Measurements from ENCODE around the gene B2M. TPM values are rescaled to one million over a fixed set of nuclear protein-coding genes. Genes with fewer than 3 reads are reported as not detected.

B2M gene
- total and polyA plus RNA-seq, 2 of the 8 experiments (the other 6 are each of a cell fraction or from before 2014, with no cell fraction given) = 78.9 to 907 TPM

DNA sequence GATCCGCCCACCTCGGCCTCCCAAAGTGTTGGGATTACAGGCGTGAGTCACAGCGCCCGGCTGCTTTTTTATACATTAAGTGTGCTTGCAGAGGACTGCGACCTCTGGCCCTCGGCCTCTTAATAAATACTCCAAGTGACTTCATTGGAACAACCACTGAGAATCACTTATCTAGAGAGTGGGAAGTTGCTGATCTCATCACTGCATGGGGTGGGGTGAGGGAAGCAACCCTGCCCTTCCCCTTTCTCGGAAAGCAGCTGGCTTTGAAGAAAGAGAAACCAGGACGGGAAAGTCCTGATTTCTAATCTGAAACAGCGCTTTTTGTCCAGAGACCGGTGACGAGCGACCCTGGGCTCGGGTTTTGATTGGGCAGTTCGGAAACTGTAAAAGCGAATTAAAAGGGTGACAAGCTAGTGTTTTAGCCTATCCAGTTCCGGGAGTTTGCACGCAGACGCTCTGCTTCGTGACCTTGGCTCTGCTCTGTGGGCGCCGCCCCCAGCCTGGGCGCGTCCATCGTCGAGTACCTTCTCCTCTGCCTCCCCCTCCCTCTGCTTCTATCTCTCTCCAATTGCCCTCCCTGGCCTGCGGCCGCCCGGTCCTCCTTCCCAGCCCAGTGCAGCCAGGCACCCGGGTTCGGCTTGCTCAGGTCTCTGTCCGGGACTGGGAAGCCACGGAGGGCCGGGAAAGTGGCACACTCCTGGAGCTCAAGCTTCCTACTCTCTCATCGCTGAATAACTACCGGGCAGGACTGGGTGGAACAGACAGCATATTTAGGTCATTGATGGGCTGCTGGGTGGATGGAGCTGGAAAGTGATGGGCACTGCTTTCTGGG, 17.5 kb downstream of the B2M start (continued):
- TF ChIP-seq KDM1A (IDR thresholded peaks at IDR 0.05; ENCODE audit: borderline replicate concordance, low read length) (no peak), SP4 (IDR thresholded peaks at IDR 0.05; ENCODE audit: low read length) (no peak), RNF2 (IDR thresholded peaks at IDR 0.05; ENCODE audit: borderline replicate concordance, low read depth, low read length, missing control alignments, poor library complexity, severe bottlenecking) (no peak), GABPA (IDR thresholded peaks at IDR 0.05; ENCODE audit: borderline replicate concordance, insufficient read depth, low read length) (no peak), CHD2 (IDR thresholded peaks at IDR 0.05; ENCODE audit: low read length) (no peak), KDM4A (IDR thresholded peaks at IDR 0.05; ENCODE audit: low read depth, low read length, severe bottlenecking) (peak; percentile 75), SP1 (IDR thresholded peaks at IDR 0.05; ENCODE audit: low read depth, low read length) (peak; percentile 50; the same call in 1 of the 2 replicates), EP300 (IDR thresholded peaks at IDR 0.05; ENCODE audit: borderline replicate concordance in 1 of 2, low read depth in 2 of 2, low read length in 2 of 2) (no peak), EZH2 (IDR thresholded peaks at IDR 0.05; ENCODE audit: low read depth, low read length, severe bottlenecking) (no peak), TEAD4 (IDR thresholded peaks at IDR 0.05; ENCODE audit: low read depth, low read length) (no peak), SIX5 (IDR thresholded peaks at IDR 0.05; ENCODE audit: low read depth, low read length) (no peak), CTBP2 (IDR thresholded peaks at IDR 0.05; ENCODE audit: borderline replicate concordance, insufficient read depth, insufficient read length, low read length) (no peak), KDM5A (IDR thresholded peaks at IDR 0.05; ENCODE audit: low read length) (no peak), JUN (IDR thresholded peaks at IDR 0.05; ENCODE audit: low read depth, low read length) (no peak), PHF8 (conservative IDR thresholded peaks at IDR 0.05; ENCODE audit: low read depth, low read length) (peak; percentile 54)
- TF ChIP-seq, protein P1, sequence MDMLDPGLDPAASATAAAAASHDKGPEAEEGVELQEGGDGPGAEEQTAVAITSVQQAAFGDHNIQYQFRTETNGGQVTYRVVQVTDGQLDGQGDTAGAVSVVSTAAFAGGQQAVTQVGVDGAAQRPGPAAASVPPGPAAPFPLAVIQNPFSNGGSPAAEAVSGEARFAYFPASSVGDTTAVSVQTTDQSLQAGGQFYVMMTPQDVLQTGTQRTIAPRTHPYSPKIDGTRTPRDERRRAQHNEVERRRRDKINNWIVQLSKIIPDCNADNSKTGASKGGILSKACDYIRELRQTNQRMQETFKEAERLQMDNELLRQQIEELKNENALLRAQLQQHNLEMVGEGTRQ (IDR thresholded peaks at IDR 0.05; ENCODE audit: low read length) = no peak
- TF ChIP-seq, protein P2, sequence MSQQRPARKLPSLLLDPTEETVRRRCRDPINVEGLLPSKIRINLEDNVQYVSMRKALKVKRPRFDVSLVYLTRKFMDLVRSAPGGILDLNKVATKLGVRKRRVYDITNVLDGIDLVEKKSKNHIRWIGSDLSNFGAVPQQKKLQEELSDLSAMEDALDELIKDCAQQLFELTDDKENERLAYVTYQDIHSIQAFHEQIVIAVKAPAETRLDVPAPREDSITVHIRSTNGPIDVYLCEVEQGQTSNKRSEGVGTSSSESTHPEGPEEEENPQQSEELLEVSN (IDR thresholded peaks at IDR 0.05) = no peak

All from H1 (cell line).